Cerebellar cortex (tissue), 1 donor: Measurements from ENCODE around the gene AMIGO1.

Experiments used
- DNase-seq: peaks from one replicate; pipeline ENCODE4 v3.0.0-alpha.2; 2015; ENCODE audit warnings: low spot score

Gene AMIGO1

DNA sequence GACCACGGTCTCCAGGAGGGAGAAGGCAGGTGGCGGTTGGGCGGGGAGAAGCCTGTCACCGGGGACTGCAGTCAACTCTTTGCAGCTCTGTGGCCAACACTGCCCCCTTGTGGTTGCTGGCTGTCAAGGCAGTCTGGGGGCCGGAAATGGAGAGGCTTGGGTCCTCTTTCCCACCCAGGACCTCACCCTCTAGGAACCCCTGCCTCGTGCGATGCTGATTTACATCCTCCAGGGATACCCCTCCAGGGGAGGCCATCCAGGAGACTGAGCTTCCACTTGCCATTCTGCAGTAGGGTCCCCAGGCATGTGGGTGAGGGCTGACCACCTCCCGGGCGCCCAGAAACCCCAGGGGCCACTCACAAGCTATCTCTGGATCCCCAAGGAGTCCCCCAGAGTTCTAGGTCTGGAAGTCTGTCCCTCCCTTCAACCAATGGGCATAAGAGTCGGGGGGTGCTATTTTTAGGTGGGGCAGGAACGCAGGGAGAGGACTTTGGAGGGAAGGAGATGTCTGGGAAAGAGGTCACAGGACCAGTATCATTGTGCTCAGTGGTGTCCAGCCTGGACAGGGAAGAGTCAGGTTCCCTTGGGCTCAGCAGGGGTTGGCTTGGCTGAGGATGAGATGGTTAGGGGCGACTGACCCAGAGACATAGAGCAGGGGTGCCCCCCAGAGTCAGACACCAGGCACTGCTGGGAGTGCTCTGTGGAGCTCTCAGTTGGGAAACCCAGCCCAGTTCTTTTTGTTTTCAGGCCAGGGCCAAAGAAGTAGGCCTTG is 23.0 kb upstream of the AMIGO1 start:
- peak; percentile 88 for DNase-seq

- DNase-seq, result no peak
Measured at GRCh38 chr1:109531826-109532364, 22.4 kb upstream of the AMIGO1 start.

DNA sequence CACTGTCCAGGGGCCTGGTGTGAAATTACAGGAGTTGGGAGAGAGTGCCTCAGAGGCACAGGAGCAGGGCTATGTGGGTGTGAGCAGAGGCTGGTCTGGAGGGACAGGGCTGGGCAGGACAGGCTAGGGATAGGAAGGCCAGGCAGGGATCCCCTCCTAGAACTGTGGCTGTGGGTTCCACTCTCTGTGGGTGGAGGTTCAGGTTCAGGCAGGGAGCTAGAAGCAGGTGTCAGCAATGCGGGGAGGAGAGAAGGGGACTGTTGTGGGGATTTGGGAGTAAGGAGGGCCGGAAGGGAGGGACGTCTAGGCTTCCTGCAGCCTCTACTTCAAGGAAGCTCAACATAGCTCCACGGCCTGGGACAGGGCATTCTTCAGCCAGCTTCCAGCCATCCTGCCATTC is 21.9 kb upstream of the AMIGO1 start:
- no peak for DNase-seq

DNA sequence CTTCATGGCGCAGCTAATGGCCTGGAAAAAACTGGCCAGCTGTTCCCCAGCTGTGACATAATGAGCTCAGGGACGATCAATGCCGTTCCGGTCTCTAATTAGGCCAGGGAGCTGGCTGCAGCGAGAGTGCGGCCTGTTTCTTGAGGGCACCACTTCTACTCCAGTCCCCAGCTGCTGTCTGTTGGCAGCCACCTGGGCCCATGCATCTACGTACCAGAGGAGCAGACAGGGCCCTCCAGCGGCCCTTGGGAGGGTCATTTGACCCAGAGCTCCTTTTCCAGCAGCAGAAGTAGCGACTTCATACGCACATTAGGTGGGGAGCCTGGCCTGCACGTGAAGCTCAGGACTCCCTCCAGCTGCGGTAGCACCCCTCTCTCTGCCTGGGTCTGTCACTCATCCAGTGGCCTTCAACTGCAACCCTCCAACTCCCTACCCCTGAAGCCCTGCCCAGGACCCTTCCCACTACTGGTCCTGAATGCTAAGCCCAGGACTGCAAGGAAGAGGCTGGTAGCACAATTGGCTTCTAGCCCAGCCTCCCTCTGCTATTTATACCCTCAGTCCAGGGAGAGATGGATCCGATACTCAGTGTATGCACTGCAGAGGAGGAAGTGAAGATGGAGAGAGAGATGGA is 21.0 kb upstream of the AMIGO1 start:
- DNase-seq, result peak; percentile 57

GRCh38 chr1:109529881-109530456 is 20.4 kb upstream of the AMIGO1 start:
- no peak for DNase-seq

DNA sequence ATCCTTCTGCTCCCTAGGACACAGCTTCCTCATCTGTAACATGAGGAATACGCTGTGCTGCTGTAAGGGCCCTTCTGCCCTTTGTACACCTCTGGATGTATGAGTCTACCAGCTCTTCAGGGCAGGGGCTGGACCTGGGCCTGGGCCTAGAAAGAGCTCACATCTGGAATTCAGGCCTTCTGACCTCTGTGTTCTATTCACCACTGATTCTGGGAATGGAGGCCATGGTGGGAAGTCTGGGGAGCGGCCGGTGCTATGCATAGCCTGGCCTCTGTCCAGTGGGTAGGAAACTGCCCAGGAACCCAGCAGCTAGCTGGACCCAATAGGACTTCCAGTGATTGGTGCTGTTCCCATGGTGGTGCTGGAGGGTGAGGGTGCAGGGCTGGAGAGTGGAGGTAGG is 19.2 kb upstream of the AMIGO1 start:
- no peak for DNase-seq

DNA sequence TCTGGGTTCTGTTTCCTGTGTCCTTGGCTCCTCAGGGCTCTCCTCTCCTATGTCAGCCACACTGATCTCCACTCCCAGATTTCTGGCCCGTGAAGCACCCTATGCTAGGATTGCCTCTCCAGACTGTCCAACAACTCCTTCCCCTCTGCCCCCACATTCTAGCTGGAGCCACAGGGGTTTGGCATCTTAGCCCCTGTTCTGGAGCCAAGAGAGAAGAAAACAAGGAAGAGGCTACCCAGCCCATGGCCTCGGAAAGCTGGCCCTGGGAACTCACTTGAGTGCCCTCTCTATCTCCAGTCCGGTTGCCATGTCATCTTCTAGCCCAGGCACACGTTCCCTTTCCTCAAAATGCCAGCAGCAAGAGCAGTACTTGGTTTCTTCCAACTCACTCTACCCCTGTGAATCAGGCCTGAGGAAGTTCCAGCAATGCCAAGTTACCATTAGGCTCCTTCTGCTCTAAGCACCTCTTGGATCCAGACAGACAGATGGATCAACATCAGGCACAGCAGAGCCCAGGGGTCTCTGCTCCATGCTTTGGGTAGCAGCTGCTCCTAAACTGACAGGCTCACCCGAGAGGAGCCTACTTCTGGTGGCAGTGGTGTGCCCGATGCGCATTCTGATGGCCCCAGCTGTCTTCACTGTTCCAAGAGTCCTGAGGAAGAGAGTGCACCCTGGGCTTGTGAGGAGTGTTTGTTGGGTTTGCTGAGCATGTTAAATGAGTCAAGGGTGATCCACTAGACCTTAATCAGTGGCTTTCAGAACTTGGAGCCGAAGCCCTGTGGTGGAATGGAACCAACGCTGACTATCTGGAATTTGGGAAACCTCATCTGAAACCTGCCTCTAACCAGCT is 18.5 kb upstream of the AMIGO1 start:
- no peak for DNase-seq

DNA sequence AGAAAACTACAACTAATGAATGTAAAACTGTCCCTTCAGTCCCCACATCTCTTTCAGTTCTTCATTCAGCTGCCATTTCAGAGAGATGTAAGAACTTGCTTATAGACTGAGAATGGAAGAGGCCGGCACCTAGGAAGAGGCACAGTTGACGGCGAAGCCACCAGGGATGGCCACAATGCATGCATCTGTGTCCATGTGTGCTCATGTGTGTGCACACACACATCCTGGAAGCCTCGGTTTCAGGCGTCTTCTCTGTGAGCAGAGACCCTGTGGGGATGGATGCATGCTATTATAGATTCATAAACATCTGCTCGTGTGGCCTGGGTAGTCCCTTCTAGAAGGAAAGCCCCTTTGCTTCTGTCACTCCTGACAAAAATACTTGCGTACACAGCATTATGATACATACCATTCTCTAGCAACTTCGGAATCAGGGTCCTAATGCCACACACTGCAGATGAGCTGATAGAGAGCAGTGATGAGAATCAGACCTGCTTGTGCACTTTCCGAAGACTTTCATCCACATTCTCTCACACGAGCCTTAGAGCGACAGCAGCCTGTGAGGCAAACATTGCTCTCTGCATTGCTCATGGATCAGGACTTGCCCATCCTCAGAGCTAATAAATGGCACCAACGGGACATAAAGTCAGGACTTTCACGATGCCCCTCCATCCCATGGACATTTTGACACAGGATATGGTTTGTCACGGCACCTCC is 17.7 kb upstream of the AMIGO1 start:
- no peak for DNase-seq

- DNase-seq, result peak; percentile 85
Measured at GRCh38 chr1:109523706-109524105, 14.2 kb upstream of the AMIGO1 start.

- DNase-seq, result no peak
Measured at GRCh38 chr1:109522026-109522425, 12.5 kb upstream of the AMIGO1 start.

- no peak for DNase-seq
Measured at GRCh38 chr1:109521002-109521951, 11.8 kb upstream of the AMIGO1 start.

- DNase-seq, result no peak
Measured at GRCh38 chr1:109517337-109517736, 7.8 kb upstream of the AMIGO1 start.

- no peak for DNase-seq
Measured at GRCh38 chr1:109516872-109517271, 7.3 kb upstream of the AMIGO1 start.

- no peak for DNase-seq
Measured at GRCh38 chr1:109514846-109515245, 5.3 kb upstream of the AMIGO1 start.

GRCh38 chr1:109513110-109513710 is 3.7 kb upstream of the AMIGO1 start:
- DNase-seq, result no peak

DNA sequence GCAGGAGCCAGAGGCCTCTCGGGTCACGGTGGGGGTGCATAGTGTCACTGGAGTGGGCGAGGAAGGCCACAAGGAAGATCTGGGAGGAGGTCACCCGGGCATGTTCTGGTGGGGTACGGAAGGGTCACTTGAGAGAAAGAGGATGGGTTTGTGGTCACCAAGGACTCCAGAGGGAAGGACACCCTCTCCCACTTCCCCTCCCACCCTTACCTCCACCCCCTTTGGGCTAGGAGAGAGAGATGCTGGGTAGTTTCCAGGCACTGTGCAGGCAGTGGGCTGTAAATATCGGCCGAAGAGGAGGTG is 703 bp downstream of the AMIGO1 start:
- no peak for DNase-seq

- DNase-seq, result no peak
Measured at GRCh38 chr1:109508001-109508872, 1.3 kb downstream of the AMIGO1 start.

- DNase-seq, result no peak
Measured at GRCh38 chr1:109504974-109505373, 4.6 kb downstream of the AMIGO1 start.

DNA sequence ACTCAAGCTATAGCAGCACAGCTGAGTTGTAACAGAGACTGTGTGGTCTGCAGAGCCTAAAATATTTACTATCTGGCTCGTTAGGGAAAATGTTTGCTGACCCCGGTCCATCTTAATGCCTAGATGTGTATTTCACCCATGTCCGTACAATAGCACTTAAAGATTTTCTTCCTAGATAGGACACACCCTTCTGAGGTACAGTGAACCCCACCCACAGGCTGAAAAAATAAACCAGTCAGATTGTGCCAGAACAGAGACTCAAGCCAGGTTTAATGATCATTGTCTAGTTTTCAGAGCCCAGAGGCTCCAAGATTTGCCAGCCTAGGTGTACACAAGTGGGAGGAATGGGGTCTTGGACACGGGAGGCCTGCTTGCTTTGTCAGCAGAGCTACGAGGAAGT is 5.6 kb downstream of the AMIGO1 start:
- no peak for DNase-seq
